Thoracic aorta (tissue), 2 donors: ENCODE results near the gene CHST10. TPM values are rescaled to one million over a fixed set of nuclear protein-coding genes. Genes with fewer than 3 reads are reported as not detected.
"Not testable (repeated sequence)": the region's sequence is repeated elsewhere in the genome, so short reads cannot be mapped to it uniquely, and the experiment has no call there.

Experiments used
- ATAC-seq: fragments of 150-250 bp; one replicate; pipeline ENCODE4 v1.8.0; 2017; ENCODE audit warnings: low read depth; ENCODE audit not compliant: insufficient number of reproducible peaks, low FRiP score
- DNase-seq: peaks from one replicate; pipeline ENCODE4 v3.0.0-alpha.2; 2020; ENCODE audit warnings: low spot score
- H3K27ac ChIP-seq, 2 donors: fragments of 200-600 bp; sonication (generic); 1 replicate in 1 of 2; 2 replicates in 1 of 2; pipeline ENCODE4 v1.5.1; 2016; ENCODE audit warnings: mild to moderate bottlenecking in 2 of 2, moderate library complexity in 2 of 2
- H3K27me3 ChIP-seq: fragments of 200-600 bp; sonication (generic); replicated peaks from 2 replicates; pipeline ENCODE4 v1.6.0; 2016; ENCODE audit warnings: mild to moderate bottlenecking; ENCODE audit not compliant: insufficient read depth
- H3K36me3 ChIP-seq: fragments of 200-600 bp; sonication (generic); one replicate; pipeline ENCODE4 v1.5.1; 2016
- H3K4me1 ChIP-seq, 2 donors: fragments of 200-600 bp; sonication (generic); 1 replicate in 1 of 2; 2 replicates in 1 of 2; pipeline versions ENCODE4 v1.5.1 to v1.6.0; 2016; ENCODE audit warnings: low read depth in 2 of 2, mild to moderate bottlenecking in 1 of 2; ENCODE audit not compliant: control insufficient read depth in 1 of 2
- H3K4me3 ChIP-seq: fragments of 200-600 bp; sonication (generic); 2 replicates; pipeline ENCODE4 v1.5.1; 2016; ENCODE audit warnings: mild to moderate bottlenecking
- H3K9me3 ChIP-seq: fragments of 200-600 bp; sonication (generic); 2 replicates; pipeline ENCODE4 v1.5.1; 2016
- total RNA-seq, 2 donors: library from RNA; depleted of rRNA; stranded (reverse); fragments of >200 nt; gene quantifications; one replicate each; pipeline versions ENCODE4 v1.1.0 to v1.2.3, GENCODE V29; 2016
- TF ChIP-seq, protein P1 (sequence below): fragments of 200-600 bp; sonication (generic); IDR thresholded peaks from one replicate; pipeline ENCODE4 v1.5.1; 2019; ENCODE audit warnings: antibody characterized with exemption

The CHST10 gene, protein sequence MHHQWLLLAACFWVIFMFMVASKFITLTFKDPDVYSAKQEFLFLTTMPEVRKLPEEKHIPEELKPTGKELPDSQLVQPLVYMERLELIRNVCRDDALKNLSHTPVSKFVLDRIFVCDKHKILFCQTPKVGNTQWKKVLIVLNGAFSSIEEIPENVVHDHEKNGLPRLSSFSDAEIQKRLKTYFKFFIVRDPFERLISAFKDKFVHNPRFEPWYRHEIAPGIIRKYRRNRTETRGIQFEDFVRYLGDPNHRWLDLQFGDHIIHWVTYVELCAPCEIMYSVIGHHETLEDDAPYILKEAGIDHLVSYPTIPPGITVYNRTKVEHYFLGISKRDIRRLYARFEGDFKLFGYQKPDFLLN
- 1 to 10 TPM; 4.6 to 8.5 TPM for total RNA-seq

DNA sequence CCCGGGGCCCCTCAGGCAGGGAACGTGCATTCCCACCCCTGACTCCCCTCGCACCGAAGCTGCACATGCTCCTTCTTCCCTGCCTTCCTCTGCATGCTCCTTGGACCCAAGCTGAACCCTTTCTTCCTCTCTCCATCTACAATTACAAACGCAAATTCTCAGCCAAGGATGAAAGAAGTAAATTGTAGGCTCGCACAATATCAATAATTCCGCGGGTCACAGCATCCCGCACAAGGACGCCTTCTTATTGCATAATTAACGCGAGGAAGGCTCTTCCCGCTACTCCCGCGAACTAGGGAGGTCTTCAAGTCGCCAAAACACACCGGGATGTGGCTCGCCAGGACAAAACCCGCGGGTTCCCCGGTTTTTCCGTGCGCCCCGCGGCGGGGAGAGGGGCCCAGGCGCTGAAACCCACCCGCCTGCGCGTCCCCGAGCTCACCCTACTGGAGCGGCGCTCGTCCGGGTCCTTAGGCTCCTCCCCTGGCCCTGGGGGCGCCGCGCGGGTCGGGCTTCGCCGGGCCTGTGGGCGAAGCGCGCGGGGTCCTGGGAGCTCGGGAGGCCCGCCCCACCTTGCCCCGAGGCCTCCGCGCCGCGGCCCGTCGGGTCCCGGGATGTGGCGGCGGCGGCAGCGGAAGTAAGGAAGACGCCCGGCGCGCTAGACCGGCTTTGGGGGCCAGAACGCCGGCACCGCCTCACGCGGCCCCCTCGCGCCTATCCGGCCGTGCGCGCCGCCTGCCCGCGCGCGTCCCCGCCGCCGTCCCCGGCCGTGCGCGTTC is at the start of gene CHST10:
Gene CHST10 (minus strand): TSS at position 734 of the 776 bp plus-strand sequence. CDS start 10,993 bp downstream, outside the sequence.
- no peak for DNase-seq
- no peak for ATAC-seq
- Histone ChIP-seq H3K36me3 (no peaks in the 10 kb centered on the region), H3K4me3 (peak within 1 kb of the TSS; percentile 81), H3K4me1 (peaks cover 4 to 25% of the 10 kb centered on the region in 2 donors), H3K27ac (peak within 1 kb of the TSS; percentile 65), H3K27me3 (no peaks in the 10 kb centered on the region), H3K9me3 (no peaks in the 10 kb centered on the region)
- TF ChIP-seq, protein P1, sequence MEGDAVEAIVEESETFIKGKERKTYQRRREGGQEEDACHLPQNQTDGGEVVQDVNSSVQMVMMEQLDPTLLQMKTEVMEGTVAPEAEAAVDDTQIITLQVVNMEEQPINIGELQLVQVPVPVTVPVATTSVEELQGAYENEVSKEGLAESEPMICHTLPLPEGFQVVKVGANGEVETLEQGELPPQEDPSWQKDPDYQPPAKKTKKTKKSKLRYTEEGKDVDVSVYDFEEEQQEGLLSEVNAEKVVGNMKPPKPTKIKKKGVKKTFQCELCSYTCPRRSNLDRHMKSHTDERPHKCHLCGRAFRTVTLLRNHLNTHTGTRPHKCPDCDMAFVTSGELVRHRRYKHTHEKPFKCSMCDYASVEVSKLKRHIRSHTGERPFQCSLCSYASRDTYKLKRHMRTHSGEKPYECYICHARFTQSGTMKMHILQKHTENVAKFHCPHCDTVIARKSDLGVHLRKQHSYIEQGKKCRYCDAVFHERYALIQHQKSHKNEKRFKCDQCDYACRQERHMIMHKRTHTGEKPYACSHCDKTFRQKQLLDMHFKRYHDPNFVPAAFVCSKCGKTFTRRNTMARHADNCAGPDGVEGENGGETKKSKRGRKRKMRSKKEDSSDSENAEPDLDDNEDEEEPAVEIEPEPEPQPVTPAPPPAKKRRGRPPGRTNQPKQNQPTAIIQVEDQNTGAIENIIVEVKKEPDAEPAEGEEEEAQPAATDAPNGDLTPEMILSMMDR, result no peak

DNA sequence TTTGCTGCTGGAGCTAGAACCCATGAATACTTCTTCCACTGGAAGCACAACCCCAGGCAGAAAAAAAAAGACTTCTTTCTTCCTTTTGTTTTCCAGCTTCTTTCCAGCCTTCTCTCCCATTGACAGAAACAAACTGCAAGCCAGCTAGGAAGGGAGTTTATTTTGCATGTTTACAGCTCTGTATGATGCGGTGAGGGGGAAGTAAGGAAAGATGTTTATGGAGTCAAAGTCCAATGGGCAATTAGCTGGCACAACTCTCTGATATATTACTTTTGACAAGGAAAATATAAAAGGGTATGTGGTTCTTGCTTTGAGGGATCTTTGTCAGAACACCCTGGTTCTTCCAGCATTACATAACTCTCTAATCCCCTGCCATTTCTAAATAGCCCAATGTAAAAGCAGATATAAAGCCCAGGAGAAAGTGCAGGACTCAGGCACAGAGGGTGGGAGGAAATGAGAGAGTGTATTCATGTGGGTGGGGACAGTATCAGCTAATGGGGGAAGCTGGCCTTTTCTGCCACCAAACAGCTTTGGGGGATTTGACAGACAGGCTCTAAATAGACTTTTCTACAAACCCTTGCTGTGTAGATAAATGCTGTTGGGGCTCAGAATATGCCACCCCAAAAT is 43.5 kb upstream of the CHST10 start:
- Histone ChIP-seq H3K9me3 (no peaks in the 10 kb centered on the region), H3K27me3 (no peaks in the 10 kb centered on the region)
- no peak for ATAC-seq

DNA sequence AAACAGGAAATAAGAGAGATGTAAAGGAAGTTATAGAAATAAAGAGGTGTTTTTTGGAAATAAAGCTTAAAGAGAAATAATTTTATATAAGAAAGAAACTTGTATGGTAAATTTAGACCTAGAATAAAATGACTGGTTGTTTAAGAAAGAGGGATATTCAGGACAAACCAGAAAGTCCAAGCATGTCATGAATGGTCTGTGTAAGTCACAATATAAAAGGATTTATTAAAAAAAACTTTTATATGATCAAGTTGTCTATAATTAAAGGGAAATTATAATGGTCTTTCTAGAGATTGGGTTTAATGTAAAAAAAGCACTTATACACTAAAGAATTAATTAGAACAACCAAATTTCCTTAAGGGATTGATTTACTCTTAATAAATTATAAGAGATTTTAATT is 38.9 kb upstream of the CHST10 start:
- H3K36me3 ChIP-seq, DNase-seq, H3K4me3 ChIP-seq, H3K9me3 ChIP-seq, ATAC-seq, H3K4me1 ChIP-seq, H3K27ac ChIP-seq, H3K27me3 ChIP-seq: not testable (repeated sequence)

More for the DNA sequence above, 43.5 kb upstream of the CHST10 start:
- H3K27ac ChIP-seq, result no peak overlapping the region
- no peak for DNase-seq
- H3K4me3 ChIP-seq, result no peak overlapping the region
- no peaks in the 10 kb centered on the region for H3K4me1 ChIP-seq
- TF ChIP-seq, protein P1, result no peak
- no peaks in the 10 kb centered on the region for H3K36me3 ChIP-seq

DNA sequence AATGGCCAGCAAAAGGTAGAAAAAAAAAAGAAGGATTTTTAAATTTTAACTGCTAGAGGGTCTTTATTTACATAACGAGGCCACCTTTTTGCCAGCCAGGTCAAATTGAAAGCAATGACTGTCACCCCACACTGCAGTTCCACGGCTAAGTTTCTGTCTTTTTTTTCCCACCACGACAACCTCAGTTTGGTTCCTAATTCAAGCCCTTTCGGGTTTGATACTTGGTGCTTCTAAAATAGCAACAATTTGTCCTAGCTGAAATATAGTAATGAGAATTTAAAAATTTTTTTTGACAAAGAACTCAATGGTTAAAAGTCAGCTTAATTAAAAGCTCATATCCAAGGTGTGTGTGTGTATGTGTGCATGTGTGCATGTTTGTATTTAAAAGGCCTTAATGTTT is 36.4 kb upstream of the CHST10 start:
- DNase-seq (no peak), ATAC-seq (no peak)
- H3K9me3 ChIP-seq, result no peaks in the 10 kb centered on the region
- H3K27ac ChIP-seq, result no peak overlapping the region
- H3K4me3 ChIP-seq, result no peak overlapping the region
- no peaks in the 10 kb centered on the region for H3K36me3 ChIP-seq
- TF ChIP-seq, protein P1, result no peak
- H3K4me1 ChIP-seq, result no peaks in the 10 kb centered on the region
- H3K27me3 ChIP-seq, result no peaks in the 10 kb centered on the region

DNA sequence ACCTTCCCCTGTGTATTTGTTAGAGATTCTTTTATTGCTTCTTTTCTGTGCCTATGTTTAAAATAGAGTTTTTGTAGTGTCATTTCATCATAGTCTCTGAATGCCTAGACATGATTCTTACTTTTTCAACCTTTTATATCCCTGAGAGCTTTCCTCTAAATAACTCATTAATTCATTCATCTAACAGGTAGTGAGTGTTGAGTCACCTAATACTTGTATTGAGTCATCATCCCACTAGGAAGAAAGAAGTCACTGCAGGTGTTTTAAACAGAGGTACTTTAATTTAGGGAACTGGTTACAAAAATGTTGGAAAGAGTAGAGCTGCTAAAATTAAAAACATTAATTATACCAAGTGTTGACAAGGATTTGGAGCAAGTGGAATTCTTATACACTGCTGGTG is 34.3 kb upstream of the CHST10 start:
- H3K36me3 ChIP-seq, result no peaks in the 10 kb centered on the region
- TF ChIP-seq, protein P1, result no peak
- no peak overlapping the region for H3K4me3 ChIP-seq
- DNase-seq (no peak), ATAC-seq (no peak)
- no peaks in the 10 kb centered on the region for H3K4me1 ChIP-seq
- no peak overlapping the region for H3K27ac ChIP-seq
- H3K9me3 ChIP-seq, result no peaks in the 10 kb centered on the region
- H3K27me3 ChIP-seq, result no peaks in the 10 kb centered on the region
